A549 (cell line): Measurements from ENCODE around the gene IL3RA. TPM values are rescaled to one million over a fixed set of nuclear protein-coding genes. Genes with fewer than 3 reads are reported as not detected.

Source experiments
- ATAC-seq, 2 experiments: fragments of 200-7000 bp in 1 of 2; fragments of >200 bp in 1 of 2; cut with Nextera tagmentation in 1 of 2; cut with Tn5 transposase in 1 of 2; 3 replicates each; pipeline versions ENCODE4 v1.8.0 to v1.9.1; 2018 to 2020; ENCODE audit warnings: mild to moderate bottlenecking in 1 of 2, moderate library complexity in 1 of 2
- CTCF ChIA-PET: fragments of 300-600 bp; sonication (Branson Sonifier 250); formaldehyde crosslinking; extraction: SDS; loops from one replicate; lab custom pipeline; 2021; ENCODE audit warnings: antibody characterized with exemption, inconsistent platforms; lab: Yijun Ruan, JAX
- POLR2A ChIA-PET: fragments of 350-600 bp; formaldehyde crosslinking; extraction: SDS; loops from one replicate; lab custom pipeline; 2021; ENCODE audit warnings: antibody characterized with exemption, inconsistent platforms; lab: Yijun Ruan, JAX
- DNase-seq, 2 experiments: peaks; one replicate each; pipeline versions ENCODE4 v3.0.0 to v3.0.0-alpha.2; 2011 to 2016; ENCODE audit warnings: low read depth in 1 of 2, low spot score in 1 of 2
- FAIRE-seq: peaks from 2 replicates; lab custom pipeline; 2011; peaks lifted over from hg19 to GRCh38; lab: Jason Lieb, UNC
- H3K27ac ChIP-seq, 2 experiments: fragments of >200 bp; sonication (Bioruptor Twin); formaldehyde crosslinking; 3 replicates each; pipeline ENCODE4 v1.5.1; 2016 to 2017
- H3K4me1 ChIP-seq: fragments of >200 bp; sonication (Bioruptor Twin); formaldehyde crosslinking; 3 replicates; pipeline ENCODE4 v1.6.1; 2016
- H3K4me2 ChIP-seq: fragments of >200 bp; sonication (Bioruptor Twin); formaldehyde crosslinking; 3 replicates; pipeline ENCODE4 v1.6.1; 2016
- H3K4me3 ChIP-seq: fragments of >200 bp; sonication (Bioruptor Twin); formaldehyde crosslinking; 3 replicates; pipeline ENCODE4 v1.5.1; 2016
- H3K9me3 ChIP-seq: fragments of >200 bp; sonication (Bioruptor Twin); formaldehyde crosslinking; 3 replicates; pipeline ENCODE4 v1.6.1; 2016
- CBX8 ChIP-seq: fragments of 200-600 bp; sonication (generic); IDR thresholded peaks from 2 replicates; pipeline ENCODE4 v1.6.1; 2016
- HOXA7 ChIP-seq: fragments of 250-450 bp; sonication (Bioruptor Pico); IDR thresholded peaks from 2 replicates; pipeline ENCODE4 v1.5.0; 2020; ENCODE audit warnings: mild to moderate bottlenecking, moderate library complexity
- JUN ChIP-seq, 2 experiments: fragments of >200 bp; sonication (Bioruptor Twin); formaldehyde crosslinking; IDR thresholded peaks; 2 replicates in 1 of 2; 3 replicates in 1 of 2; pipeline ENCODE4 v1.6.1; 2016 to 2017
- KDM5A ChIP-seq: fragments of 200-600 bp; sonication (generic); IDR thresholded peaks from 2 replicates; pipeline ENCODE4 v1.6.1; 2016; ENCODE audit warnings: antibody characterized with exemption, mild to moderate bottlenecking
- MAFK ChIP-seq: fragments of 450-650 bp; IDR thresholded peaks from 2 replicates; pipeline ENCODE4 v1.6.1; 2014; ENCODE audit not compliant: partially characterized antibody
- PHF8 ChIP-seq: fragments of 200-600 bp; sonication (generic); IDR thresholded peaks from 2 replicates; pipeline ENCODE4 v1.6.1; 2016; ENCODE audit warnings: low read depth, mild to moderate bottlenecking, antibody characterized with exemption, moderate library complexity, borderline replicate concordance
- POLR2AphosphoS2 ChIP-seq: conservative IDR thresholded peaks from 2 replicates; pipeline ENCODE4 v1.6.1; 2012; ENCODE audit warnings: low read length, improper control_type of control experiment, inconsistent platforms
- WGBS: methylation state at CpG from one replicate; pipeline ENCODE4 v1.1.6; 2017; ENCODE audit errors: missing lambda C conversion rate; 5-methylcytosine and 5-hydroxymethylcytosine counted together
- polyA plus RNA-seq, 4 experiments: library from polyadenylated mRNA; depleted of rRNA in 3 of 4; stranded (reverse); fragments of >200 nt; fragmentation: RNase III in 1 of 4; extraction: RNeasy Plus Mini Kit Qiagen cat#74134 plus additional on column Dnase treatment in 1 of 4; gene quantifications; 2 replicates in 3 of 4; 3 replicates in 1 of 4; pipeline ENCODE4 v1.2.3, GENCODE V29; 2011 to 2017
- TF ChIP-seq, protein P1 (sequence below): fragments of >200 bp; sonication (Bioruptor Twin); formaldehyde crosslinking; IDR thresholded peaks from 3 replicates; pipeline ENCODE4 v1.5.1; 2016
- TF ChIP-seq, protein P2 (sequence below): fragments of 450-650 bp; IDR thresholded peaks from 2 replicates; pipeline ENCODE4 v1.6.1; 2014; ENCODE audit warnings: antibody characterized with exemption
- TF ChIP-seq, protein P3 (sequence below): fragments of 200-600 bp; sonication (generic); IDR thresholded peaks from 2 replicates; pipeline ENCODE4 v1.6.1; 2016; ENCODE audit warnings: antibody characterized with exemption, mild to moderate bottlenecking, moderate library complexity
- TF ChIP-seq, protein P4 (sequence below): IDR thresholded peaks from 2 replicates; pipeline ENCODE4 v1.6.1; 2012

The IL3RA gene
- polyA plus RNA-seq, 2 of the 4 experiments (the other 2 are of a cell fraction), result 0.31 TPM; not detected in 1

DNA sequence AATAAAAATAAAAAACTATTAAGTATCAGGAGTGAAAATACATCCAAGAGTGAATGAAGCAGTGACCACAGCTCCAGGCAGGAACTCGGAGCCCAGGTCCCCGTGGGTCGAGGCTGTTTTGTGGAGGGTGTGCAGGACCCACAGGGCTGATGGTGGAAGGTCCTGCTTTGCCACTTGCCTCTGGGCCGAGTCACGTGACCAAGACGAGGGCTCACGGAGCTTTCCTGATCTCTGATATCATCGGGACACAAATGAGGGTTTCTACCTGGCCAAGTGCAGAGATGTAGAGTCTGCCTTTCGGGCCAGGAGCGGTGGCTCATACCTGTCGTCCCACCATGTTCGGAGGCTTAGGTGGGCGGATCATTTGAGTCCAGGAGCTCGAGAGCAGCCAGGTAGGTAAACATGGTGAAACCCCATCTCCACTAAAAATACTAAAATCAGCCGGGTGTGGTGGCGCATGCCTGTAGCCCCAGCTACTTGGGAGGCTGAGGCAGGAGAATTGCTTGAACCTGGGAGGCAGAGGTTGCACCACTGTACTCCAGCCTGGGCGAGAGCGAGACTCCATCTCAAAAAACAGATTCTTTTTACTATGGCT lies 48.2 kb downstream of the IL3RA start:
- WGBS, result 93% methylated on average over 18 of the region's 18 CpGs
- FAIRE-seq, result no peak
- H3K9me3 ChIP-seq, result no peaks in the 10 kb centered on the region
- ATAC-seq, result no peak
- no peak overlapping the region for H3K27ac ChIP-seq
- no peak overlapping the region for H3K4me3 ChIP-seq
- H3K4me2 ChIP-seq, result no peak overlapping the region
- TF ChIP-seq KDM5A (no peak), JUN (IDR thresholded peaks at IDR 0.05) (peak in 1 of 2 experiments; percentile 3; a peak in 1 of 5 replicates)
- H3K4me1 ChIP-seq, result peaks cover 27% of the 10 kb centered on the region; the same call in 2 of the 3 replicates
- no peak for DNase-seq
- POLR2A ChIA-PET, result no interaction called here
- CTCF ChIA-PET, result no interaction called here

DNA sequence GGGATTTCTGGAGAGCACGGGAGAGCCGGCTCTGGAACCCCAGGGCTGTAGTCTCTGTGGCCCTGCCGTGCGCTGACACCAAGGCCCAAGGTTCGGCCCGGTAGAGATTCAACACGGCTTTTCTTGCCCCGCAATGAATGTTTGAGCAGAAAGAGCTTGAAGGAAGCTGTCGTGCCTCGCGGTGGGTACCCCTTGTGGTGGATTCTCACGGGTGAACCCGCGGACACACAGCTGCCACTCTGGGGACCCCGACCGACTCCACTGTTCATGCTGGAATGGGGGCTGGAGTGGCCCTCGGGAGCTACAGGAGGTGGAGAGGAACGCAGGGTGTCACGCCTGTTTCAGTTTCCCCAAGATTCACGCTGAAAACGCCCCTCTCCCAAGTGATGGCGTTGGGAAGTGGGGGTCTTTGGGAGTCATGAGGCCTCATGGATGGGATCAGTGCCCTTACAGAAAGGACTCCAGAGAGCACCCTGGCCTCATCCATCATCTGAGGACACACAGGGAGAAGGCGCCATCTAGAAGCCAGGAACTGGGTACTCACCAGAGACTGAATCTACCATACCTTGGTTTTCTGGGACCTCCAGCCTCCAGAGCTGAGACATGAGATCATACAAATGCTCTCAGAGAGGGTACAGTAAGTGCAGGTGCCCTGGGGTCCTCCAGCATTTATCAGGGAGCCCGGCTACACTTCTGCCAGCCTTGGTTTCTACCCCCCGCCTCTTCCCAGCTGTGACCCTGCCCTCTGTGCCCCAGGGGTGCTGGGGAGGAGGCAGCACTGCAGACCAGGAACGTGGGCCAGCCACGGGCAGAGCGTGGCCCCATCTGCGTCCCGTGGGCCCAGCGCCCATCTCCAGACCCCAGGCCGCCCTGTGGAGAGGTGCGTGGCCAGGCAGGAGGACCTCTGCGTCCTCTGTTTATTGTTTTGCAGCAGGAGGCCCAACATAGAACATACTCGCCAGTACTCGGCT lies 49.0 kb downstream of the IL3RA start:
- ATAC-seq (no peak), DNase-seq (no peak), FAIRE-seq (no peak)
- Histone ChIP-seq H3K9me3 (no peaks in the 10 kb centered on the region), H3K27ac (no peak overlapping the region), H3K4me2 (no peak overlapping the region), H3K4me3 (no peak overlapping the region), H3K4me1 (peaks cover 35% of the 10 kb centered on the region)
- TF ChIP-seq, protein P1, sequence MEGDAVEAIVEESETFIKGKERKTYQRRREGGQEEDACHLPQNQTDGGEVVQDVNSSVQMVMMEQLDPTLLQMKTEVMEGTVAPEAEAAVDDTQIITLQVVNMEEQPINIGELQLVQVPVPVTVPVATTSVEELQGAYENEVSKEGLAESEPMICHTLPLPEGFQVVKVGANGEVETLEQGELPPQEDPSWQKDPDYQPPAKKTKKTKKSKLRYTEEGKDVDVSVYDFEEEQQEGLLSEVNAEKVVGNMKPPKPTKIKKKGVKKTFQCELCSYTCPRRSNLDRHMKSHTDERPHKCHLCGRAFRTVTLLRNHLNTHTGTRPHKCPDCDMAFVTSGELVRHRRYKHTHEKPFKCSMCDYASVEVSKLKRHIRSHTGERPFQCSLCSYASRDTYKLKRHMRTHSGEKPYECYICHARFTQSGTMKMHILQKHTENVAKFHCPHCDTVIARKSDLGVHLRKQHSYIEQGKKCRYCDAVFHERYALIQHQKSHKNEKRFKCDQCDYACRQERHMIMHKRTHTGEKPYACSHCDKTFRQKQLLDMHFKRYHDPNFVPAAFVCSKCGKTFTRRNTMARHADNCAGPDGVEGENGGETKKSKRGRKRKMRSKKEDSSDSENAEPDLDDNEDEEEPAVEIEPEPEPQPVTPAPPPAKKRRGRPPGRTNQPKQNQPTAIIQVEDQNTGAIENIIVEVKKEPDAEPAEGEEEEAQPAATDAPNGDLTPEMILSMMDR, result no peak
- TF ChIP-seq POLR2AphosphoS2 (0 out of 2 replicates have a peak, but pooled peaks have one; percentile 57), MAFK (no peak), JUN (IDR thresholded peaks at IDR 0.05) (peak in 1 of 2 experiments; percentile 5; a peak in 1 of 5 replicates), CBX8 (no peak), HOXA7 (CRISPR knock-in tag) (no peak), PHF8 (no peak)
- TF ChIP-seq, protein P2, sequence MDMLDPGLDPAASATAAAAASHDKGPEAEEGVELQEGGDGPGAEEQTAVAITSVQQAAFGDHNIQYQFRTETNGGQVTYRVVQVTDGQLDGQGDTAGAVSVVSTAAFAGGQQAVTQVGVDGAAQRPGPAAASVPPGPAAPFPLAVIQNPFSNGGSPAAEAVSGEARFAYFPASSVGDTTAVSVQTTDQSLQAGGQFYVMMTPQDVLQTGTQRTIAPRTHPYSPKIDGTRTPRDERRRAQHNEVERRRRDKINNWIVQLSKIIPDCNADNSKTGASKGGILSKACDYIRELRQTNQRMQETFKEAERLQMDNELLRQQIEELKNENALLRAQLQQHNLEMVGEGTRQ, result no peak
- TF ChIP-seq, protein P3, sequence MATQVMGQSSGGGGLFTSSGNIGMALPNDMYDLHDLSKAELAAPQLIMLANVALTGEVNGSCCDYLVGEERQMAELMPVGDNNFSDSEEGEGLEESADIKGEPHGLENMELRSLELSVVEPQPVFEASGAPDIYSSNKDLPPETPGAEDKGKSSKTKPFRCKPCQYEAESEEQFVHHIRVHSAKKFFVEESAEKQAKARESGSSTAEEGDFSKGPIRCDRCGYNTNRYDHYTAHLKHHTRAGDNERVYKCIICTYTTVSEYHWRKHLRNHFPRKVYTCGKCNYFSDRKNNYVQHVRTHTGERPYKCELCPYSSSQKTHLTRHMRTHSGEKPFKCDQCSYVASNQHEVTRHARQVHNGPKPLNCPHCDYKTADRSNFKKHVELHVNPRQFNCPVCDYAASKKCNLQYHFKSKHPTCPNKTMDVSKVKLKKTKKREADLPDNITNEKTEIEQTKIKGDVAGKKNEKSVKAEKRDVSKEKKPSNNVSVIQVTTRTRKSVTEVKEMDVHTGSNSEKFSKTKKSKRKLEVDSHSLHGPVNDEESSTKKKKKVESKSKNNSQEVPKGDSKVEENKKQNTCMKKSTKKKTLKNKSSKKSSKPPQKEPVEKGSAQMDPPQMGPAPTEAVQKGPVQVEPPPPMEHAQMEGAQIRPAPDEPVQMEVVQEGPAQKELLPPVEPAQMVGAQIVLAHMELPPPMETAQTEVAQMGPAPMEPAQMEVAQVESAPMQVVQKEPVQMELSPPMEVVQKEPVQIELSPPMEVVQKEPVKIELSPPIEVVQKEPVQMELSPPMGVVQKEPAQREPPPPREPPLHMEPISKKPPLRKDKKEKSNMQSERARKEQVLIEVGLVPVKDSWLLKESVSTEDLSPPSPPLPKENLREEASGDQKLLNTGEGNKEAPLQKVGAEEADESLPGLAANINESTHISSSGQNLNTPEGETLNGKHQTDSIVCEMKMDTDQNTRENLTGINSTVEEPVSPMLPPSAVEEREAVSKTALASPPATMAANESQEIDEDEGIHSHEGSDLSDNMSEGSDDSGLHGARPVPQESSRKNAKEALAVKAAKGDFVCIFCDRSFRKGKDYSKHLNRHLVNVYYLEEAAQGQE, result no peak
- TF ChIP-seq, protein P4, sequence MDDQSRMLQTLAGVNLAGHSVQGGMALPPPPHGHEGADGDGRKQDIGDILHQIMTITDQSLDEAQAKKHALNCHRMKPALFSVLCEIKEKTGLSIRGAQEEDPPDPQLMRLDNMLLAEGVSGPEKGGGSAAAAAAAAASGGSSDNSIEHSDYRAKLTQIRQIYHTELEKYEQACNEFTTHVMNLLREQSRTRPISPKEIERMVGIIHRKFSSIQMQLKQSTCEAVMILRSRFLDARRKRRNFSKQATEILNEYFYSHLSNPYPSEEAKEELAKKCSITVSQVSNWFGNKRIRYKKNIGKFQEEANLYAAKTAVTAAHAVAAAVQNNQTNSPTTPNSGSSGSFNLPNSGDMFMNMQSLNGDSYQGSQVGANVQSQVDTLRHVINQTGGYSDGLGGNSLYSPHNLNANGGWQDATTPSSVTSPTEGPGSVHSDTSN, result no peak
- CTCF ChIA-PET, result no interaction called here
- POLR2A ChIA-PET, result no interaction called here
- WGBS, result 95% methylated on average over 30 of the region's 36 CpGs
